Ovary (tissue), 9 donors: ENCODE measurements around the gene ZNF577. TPM values are rescaled to one million over a fixed set of nuclear protein-coding genes. Genes with fewer than 3 reads are reported as not detected.

Experiments used
- DNase-seq, 5 donors: peaks; one replicate each; pipeline ENCODE4 v3.0.0-alpha.2; 2019 to 2020
- H3K27ac ChIP-seq, 2 donors: fragments of 200-600 bp; one replicate each; pipeline versions ENCODE4 v1.5.1 to v1.8.0; 2019 to 2022
- H3K27me3 ChIP-seq: fragments of 200-600 bp; one replicate; pipeline ENCODE4 v1.8.0; 2022
- H3K36me3 ChIP-seq: fragments of 200-600 bp; sonication (generic); one replicate; pipeline ENCODE4 v1.5.1; 2019
- H3K4me1 ChIP-seq: one replicate; pipeline ENCODE4 v1.8.1; 2013; ENCODE audit warnings: mild to moderate bottlenecking, moderate library complexity; ENCODE audit not compliant: insufficient read depth
- H3K4me3 ChIP-seq: fragments of 200-600 bp; sonication (generic); one replicate; pipeline ENCODE4 v1.5.1; 2017
- H3K9me3 ChIP-seq, 2 donors: fragments of 200-600 bp in 1 of 2; sonication (generic) in 1 of 2; one replicate each; pipeline versions ENCODE4 v1.5.1 to v1.8.1; 2013 to 2019; ENCODE audit warnings: mild to moderate bottlenecking in 1 of 2, moderate library complexity in 1 of 2
- EP300 ChIP-seq: sonication (generic); formaldehyde crosslinking; IDR thresholded peaks from one replicate; pipeline ENCODE4 v1.6.1; 2017; ENCODE audit warnings: antibody characterized with exemption
- POLR2A ChIP-seq: fragments of 450-650 bp; IDR thresholded peaks from one replicate; pipeline ENCODE4 v1.6.1; 2017; ENCODE audit warnings: antibody characterized with exemption, mild to moderate bottlenecking, moderate library complexity
- WGBS, 3 donors: extraction: QIAGEN DNeasy Blood & Tissue Kit in 1 of 3; methylation state at CpG; one replicate each; pipeline versions ENCODE4 v1.1.5 to v1.1.7; 2013 to 2017; 5-methylcytosine and 5-hydroxymethylcytosine counted together
- intact Hi-C, 4 donors: fragments of 100-400 bp; cut with DNase I; formaldehyde crosslinking; loops; one replicate each; pipeline versions ENCODE4 v1.11.0 to v1.15.1; 2022 to 2023
- polyA plus RNA-seq, 2 donors: library from polyadenylated mRNA; stranded (reverse); fragments of 200-250 nt in 1 of 2; fragments of 350-450 nt in 1 of 2; fragmentation: Illumina TruSeq in 1 of 2; extraction: RNeasy Lipid Tissue Mini Kit (QIAGEN cat#74804) in 1 of 2; gene quantifications; one replicate each; pipeline ENCODE4 v1.2.3, GENCODE V29; 2013 to 2014
- total RNA-seq, 7 donors: library from RNA; depleted of rRNA in 2 of 7; stranded (reverse); fragments of >200 nt in 2 of 7; fragmentation: NEBNext Ultra II Directional in 3 of 7; extraction: Animal tissue kit (Norgen Biotek cat#: 25700) in 3 of 7; gene quantifications; one replicate each; pipeline versions ENCODE4 v1.1.0 to v1.2.4, GENCODE V29; 2016 to 2023
- TF ChIP-seq, protein P1 (sequence below), 3 donors: fragments of 450-650 bp in 2 of 3; fragments of 200-600 bp in 1 of 3; IDR thresholded peaks; one replicate each; pipeline versions ENCODE4 v1.5.1 to v1.8.0; 2016 to 2022; ENCODE audit warnings: antibody characterized with exemption in 3 of 3, mild to moderate bottlenecking in 1 of 3
- donor health status: DM: no; HTN: no; CAD: no; lungs with moderate emphysema.
- donor health status: DM: no; HTN: no; CAD: no.
- donor health status: Bipolar disorder and iron deficiency.
- donor health status: DM: yes; HTN: yes; CAD: no.
- donor health status: DM: no; HTN: no; CAD: no.
- donor health status: DM: yes; HTN: yes; CAD: no.

The ZNF577 gene
- total and polyA plus RNA-seq, 9 donors, result 18.2 to 40.6 (median 30.9) TPM

DNA sequence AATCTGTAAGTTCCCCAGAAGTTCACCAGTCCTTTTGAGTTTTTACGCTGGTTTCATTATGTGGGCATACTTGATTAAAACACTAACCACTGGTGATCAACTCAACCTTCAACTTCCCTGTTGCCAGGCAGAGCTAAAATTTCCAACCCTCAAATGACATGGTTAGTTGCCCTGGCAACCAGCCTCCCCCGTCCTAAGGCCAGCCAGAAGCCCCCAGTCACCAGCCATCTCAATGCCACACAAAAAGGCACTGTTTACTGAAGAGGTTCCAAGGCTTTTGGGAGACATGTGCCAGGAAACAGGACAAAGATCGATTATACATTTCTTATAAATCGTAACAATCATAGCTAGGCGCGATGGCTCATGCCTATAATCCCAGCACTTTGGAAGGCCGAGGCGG is 15.4 kb upstream of the ZNF577 start:
- Histone ChIP-seq H3K4me3 (no peak overlapping the region), H3K9me3 (peaks cover 0 to 33% of the 10 kb centered on the region in 2 donors), H3K27ac (no peak overlapping the region), H3K27me3 (no peaks in the 10 kb centered on the region), H3K36me3 (no peaks in the 10 kb centered on the region), H3K4me1 (peaks cover 6% of the 10 kb centered on the region)
- 71 to 80% (median 76%) methylated on average over 8 of the region's 8 CpGs for WGBS, 3 donors
- no peak for DNase-seq
- TF ChIP-seq POLR2A (no peak), EP300 (no peak)
- TF ChIP-seq, protein P1, sequence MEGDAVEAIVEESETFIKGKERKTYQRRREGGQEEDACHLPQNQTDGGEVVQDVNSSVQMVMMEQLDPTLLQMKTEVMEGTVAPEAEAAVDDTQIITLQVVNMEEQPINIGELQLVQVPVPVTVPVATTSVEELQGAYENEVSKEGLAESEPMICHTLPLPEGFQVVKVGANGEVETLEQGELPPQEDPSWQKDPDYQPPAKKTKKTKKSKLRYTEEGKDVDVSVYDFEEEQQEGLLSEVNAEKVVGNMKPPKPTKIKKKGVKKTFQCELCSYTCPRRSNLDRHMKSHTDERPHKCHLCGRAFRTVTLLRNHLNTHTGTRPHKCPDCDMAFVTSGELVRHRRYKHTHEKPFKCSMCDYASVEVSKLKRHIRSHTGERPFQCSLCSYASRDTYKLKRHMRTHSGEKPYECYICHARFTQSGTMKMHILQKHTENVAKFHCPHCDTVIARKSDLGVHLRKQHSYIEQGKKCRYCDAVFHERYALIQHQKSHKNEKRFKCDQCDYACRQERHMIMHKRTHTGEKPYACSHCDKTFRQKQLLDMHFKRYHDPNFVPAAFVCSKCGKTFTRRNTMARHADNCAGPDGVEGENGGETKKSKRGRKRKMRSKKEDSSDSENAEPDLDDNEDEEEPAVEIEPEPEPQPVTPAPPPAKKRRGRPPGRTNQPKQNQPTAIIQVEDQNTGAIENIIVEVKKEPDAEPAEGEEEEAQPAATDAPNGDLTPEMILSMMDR (IDR thresholded peaks at IDR 0.05), result no peak
- intact Hi-C loops, result no loop called here

DNA sequence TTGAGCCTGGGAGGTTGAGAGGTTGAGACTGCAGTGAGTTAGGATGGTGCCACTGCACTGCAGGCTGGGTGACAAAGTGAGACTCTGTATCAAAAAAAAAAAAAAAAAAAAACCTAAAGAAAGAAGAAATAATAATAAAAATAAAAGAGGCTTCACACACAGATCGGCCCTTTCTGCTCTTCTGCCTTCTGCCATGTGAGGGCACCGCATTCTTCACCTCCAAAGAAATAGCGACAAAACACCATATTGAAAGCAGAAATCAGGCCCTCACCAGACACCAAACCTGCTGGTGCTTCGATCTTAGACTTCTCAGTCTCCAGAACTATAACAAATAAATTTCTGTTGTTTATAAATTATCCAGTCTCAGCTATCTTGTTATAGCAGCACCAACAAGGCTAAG is 14.1 kb upstream of the ZNF577 start:
- peaks cover 6% of the 10 kb centered on the region for H3K4me1 ChIP-seq
- intact Hi-C loops, result no loop called here
- peaks cover 0 to 34% of the 10 kb centered on the region in 2 donors for H3K9me3 ChIP-seq
- TF ChIP-seq EP300 (no peak), POLR2A (no peak)
- TF ChIP-seq, protein P1 (IDR thresholded peaks at IDR 0.05), result no peak
- no peaks in the 10 kb centered on the region for H3K27me3 ChIP-seq
- H3K36me3 ChIP-seq, result no peaks in the 10 kb centered on the region
- no peak overlapping the region for H3K4me3 ChIP-seq
- 92 to 96% (median 95%) methylated on average over 4 of the region's 4 CpGs for WGBS, 3 donors
- no peak for DNase-seq
- no peak overlapping the region for H3K27ac ChIP-seq

DNA sequence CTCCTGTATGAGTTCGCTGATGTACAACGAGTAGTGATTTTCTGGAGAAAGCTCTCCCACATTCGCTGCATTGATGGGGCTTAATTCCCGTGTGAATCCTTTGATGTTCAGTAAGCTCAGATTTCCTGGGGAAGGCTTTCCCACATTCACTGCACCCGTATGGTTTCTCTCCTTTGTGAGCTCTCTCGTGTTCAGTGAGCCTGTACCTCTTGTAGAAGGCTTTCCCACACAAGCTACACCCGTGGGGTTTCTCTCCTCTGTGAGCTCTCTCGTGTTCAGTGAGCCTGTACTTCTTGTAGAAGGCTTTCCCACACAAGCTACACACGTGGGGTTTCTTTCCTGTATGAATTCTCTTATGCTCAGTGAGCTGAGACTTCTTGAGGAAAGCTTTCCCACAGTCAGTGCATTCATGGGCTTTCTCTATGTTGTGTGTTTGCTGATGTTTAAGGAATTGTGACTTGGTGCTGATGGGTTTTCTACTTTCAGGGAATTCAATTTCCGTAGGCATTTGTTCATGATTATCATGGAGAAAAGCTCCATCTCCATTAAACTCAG is 3.5 kb upstream of the ZNF577 start:
- Histone ChIP-seq H3K4me3 (no peak overlapping the region), H3K27me3 (no peaks in the 10 kb centered on the region), H3K36me3 (no peaks in the 10 kb centered on the region), H3K27ac (no peak overlapping the region), H3K4me1 (no peaks in the 10 kb centered on the region), H3K9me3 (peaks cover 7 to 59% of the 10 kb centered on the region in 2 donors)
- no peak for DNase-seq
- intact Hi-C loops, result no loop called here
- TF ChIP-seq POLR2A, result no peak
- TF ChIP-seq, protein P1 (IDR thresholded peaks at IDR 0.05), result no peak
- TF ChIP-seq EP300, result no peak
- 97 to 98% (median 98%) methylated on average over 10 of the region's 10 CpGs for WGBS, 3 donors

DNA sequence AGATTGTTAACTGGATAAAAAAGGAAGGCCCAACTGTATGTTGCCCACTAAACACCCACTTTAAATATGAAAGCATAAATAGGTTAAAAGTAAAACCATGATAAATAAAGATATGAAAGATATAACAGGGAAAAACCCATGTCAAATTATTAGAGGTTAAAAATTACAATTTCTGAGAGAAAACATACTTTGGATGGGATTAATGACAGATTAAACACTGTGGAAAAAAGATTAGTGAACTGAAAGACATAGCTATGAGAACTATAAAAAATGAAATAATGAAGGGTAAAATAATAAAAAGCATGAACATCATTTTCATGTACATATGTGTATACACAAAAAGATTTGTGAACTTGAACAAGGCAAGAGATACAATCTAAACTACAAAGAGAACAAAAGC is 2.2 kb upstream of the ZNF577 start:
- H3K27me3 ChIP-seq, result no peaks in the 10 kb centered on the region
- H3K4me1 ChIP-seq, result no peaks in the 10 kb centered on the region
- no peaks in the 10 kb centered on the region for H3K36me3 ChIP-seq
- no peak for TF ChIP-seq EP300
- TF ChIP-seq, protein P1 (IDR thresholded peaks at IDR 0.05), result no peak
- H3K9me3 ChIP-seq, result peaks cover 7 to 50% of the 10 kb centered on the region in 2 donors
- no peak for DNase-seq
- H3K27ac ChIP-seq, result no peak overlapping the region
- intact Hi-C loops, result no loop called here
- no peak overlapping the region for H3K4me3 ChIP-seq
